GM18520 (cell line): Measurements from ENCODE around the gene XAGE3.
"Not testable (repeated sequence)": the region's sequence is repeated elsewhere in the genome, so short reads cannot be mapped to it uniquely, and the experiment has no call there.

Source experiments
- ATAC-seq: cut with Tn5 transposase; IDR thresholded peaks from one replicate; pipeline ENCODE4 v1.9.1; 2021; ENCODE audit not compliant: unreplicated experiment

XAGE3 gene, protein sequence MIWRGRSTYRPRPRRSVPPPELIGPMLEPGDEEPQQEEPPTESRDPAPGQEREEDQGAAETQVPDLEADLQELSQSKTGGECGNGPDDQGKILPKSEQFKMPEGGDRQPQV

DNA sequence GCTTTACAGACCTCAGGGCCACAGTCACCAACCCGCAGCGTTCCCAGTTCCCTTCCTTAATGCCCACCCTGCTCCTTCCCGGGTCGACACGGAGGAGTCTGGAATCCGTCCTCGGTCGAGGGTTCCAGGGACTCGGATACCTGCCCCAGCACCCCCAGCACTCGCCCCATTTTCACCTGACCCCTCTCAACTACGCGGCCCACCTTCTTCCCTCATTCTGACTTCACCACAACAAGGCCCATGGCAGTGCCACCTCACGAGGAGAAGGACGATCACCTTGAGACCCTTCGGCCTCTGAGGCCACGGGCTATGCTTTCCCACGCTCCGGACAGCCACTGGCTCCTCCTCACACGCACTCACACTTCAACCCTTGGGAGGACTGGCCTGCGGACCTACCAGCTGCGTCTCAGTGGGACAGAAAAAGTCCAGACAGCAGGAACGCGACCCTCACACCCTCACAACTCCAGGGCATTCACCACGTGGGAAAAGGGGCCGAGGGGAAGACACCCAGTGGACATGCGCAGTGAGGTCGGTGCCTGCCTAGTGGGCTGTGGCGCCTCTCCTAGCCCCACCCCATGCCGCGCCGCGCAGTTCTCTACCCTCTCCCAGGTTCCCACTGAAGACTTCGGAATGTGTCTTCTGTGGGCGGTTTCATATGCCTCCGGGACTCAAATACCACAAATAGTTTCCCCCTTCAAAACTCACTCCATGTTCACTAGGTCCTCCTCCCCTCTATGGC, at the start of gene XAGE3:
Gene XAGE3, minus strand, starts transcription at position 474 of the 739 bp plus-strand sequence. CDS start 950 bp downstream, outside the sequence.
- ATAC-seq = no peak

DNA sequence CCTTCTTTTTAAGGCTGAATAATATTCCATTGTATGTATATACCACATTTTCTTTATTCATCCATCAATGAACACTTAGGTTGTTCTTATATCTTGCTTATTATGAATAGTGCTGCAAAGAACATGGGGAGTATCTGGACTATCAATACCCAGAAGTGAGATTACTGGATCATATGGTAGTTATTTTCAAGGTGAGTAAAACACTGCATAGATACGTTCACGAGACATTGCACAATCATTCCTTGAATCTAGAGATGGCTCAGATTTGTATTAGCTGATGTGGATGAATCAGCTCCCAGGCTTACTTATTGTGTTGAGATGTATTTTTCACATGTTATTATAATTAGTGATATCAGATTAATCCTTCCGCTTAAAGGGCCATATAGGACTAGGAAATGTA, 46.8 kb upstream of the XAGE3 start:
- not testable (repeated sequence) for ATAC-seq

DNA sequence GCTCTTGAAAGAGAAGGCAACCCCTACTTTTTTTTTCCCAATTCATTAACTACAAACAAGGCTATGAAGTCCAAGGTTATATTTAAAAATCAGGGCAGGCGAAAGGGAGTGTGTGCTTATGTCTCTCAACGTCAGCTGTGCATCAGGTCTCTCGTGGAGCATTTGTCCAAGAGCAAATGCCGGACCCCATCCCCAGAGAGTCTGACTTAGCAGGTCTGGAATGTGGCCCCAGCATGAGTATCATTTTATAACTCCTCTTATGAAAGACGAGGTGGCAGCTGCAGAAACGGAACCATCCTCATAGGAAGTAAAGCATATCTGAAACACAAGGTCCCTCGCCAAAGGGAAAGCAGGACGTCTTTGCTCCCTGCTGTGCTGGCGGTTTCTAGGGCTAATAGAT, 45.8 kb upstream of the XAGE3 start:
- ATAC-seq = not testable (repeated sequence)

DNA sequence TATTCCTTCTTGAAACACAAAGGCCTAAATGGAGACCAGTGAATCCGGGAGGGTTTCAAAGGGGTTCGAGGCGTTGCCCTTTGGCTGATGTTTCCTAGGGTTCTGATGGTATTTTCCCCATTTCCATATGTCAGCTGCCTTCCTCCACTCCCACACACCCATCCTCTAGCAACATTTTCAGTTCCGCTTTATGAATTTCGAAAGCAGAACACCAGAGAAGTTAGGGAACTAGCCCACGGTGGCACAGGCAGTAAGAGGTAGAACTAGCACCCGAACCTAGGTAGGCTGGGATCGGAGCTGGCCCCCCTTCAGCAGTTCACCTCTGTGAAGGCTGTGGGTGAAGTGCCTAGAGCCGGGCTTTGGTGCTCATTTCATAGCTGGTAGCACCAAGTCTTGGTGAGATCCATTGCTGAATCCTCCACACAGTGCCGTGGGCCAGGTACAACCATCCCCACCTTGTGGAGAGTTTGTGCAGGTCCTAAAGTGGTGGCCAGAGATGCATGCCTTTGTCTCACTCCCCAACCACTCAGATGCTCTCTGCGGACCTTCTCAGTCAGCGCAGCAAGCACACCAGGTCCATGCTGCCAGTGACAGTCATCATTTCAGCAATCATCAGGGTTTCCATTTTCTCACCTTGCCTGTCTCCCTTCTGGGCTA, 41.6 kb upstream of the XAGE3 start:
- ATAC-seq = not testable (repeated sequence)

DNA sequence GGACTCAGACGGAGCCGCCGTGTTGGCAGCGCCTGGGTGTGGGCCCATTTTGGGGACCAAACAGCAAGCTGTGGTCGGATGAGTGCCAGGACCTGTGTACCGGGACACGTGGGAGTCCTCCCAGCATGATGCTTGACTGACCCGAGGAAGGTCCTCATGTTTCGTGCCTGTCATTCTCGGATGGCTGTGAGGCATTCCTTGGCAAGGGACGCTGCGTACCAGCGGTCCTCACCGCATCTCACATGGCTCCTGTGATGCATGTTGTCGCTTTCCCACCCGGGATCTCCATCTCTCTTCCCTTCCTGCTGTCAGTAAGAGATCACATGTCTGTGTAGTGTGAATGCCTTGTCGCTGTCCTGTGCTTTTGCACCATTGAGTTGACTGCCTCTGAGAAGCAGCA, 40.0 kb upstream of the XAGE3 start:
- not testable (repeated sequence) for ATAC-seq

DNA sequence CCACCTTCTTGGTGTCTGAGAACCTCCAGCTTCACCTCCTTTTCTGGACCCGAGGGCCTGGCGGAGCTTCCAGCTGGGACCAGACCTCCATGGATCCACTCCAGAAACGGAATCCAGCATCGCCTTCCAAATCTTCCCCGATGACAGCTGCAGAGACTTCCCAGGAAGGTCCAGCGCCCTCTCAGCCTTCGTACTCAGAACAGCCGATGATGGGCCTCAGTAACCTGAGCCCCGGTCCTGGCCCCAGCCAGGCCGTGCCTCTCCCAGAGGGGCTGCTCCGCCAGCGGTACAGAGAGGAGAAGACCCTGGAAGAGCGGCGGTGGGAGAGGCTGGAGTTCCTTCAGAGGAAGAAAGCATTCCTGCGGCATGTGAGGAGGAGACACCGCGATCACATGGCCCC, 39.3 kb upstream of the XAGE3 start:
- ATAC-seq = not testable (repeated sequence)

DNA sequence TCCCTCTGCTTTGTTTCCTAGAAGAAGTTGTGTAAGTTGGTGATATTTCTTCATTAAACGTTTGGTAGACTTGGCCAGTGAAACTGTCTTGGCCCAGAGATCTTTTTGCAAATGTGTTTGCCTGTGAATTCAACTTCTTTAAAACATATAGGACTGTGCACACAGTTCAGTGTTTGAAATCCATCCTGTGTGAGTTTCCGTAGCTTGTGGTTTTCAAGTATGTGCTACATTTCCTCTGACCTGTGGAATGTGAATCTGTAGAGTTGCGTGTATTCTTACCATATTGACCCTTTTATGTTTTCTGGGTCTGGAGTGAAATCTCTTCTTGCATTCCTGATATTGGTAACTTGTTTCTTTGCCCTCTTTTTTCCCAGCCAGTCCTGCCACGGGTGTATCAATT, 38.2 kb upstream of the XAGE3 start:
- ATAC-seq = not testable (repeated sequence)

DNA sequence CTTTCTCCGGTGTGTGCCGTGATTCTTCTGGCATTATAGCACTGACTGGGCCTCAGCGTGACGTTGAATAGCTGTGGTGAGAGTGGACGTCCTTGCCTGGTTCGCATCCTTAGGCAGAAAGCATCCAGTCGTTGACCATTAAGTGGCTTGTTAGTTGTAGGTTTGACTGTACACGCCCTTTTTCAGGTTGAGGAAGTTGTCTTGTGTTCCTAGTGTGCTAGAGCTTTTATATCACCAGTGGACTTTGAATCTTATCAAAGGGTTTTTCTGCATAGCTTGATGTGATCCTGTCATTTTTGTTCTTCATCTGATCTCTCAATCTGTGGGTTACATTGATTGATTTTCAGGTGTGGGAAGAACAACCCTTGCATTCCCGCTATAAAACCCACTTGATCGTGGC, 37.6 kb upstream of the XAGE3 start:
- not testable (repeated sequence) for ATAC-seq

DNA sequence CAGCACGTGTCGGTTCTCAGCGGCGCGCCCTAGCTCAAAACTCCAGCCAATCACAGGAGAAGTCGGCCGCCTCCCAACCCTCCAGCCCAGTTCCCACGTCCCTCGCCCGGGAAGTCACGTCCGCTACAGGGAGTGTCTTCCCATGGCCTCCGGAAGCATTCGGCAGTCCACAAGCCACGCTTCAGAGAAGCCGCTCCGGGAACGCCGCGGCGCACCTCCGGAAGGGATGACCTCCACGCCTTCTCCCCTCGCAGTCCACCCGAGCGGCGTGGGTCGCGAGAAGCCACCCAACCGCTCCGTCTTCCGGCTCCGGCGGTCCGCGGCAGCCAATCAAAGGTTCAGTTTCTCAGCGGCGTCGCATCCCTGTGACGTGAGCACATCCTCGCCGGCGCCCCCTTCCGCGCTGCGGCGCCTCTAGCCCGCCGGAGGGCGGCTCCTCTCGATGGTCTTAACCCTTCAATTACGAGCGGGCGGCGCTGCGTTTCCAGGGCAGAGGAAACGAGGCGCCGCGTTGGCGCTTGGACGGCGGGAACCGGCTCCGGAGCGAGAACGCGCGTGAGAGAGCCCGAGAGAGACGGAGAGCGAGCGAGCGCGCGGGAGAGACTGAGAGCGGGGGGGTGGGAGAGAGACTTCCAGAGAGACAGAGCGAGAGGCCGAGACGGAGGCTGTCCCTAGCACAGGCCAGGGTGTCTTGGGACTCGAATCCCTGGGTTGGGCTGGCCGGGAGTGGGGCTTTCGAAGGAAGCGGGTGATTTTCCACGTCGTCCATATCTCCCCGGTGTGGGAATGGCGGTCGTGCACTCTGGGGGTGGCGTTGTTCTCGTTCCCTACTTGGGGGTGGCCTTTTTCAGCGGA, 29.2 kb upstream of the XAGE3 start, which contains the start of gene FAM156B:
Gene FAM156B, plus strand, starts transcription at position 476 of the 855 bp plus-strand sequence. CDS start 9,896 bp downstream, outside the sequence.
- ATAC-seq = peak; percentile 76

DNA sequence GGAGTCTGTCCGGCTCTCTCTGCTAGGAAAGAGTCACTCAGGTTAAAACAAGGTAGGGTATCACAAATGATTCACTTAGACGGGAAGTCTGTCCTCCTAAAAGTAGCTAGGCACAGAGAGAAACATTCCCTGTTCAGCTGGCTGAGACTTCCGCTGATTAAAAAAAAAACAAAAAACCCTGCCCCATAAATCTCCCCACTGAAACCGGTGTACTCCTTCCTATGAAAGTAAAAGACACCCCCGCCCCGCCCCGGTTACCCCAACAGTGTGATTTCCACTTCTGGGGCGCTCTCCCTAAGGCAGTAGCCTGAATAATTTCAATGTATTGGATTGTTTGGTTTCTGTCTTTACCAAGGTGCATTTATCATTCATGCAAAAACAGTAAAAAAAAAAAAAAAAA, 28.6 kb upstream of the XAGE3 start:
- ATAC-seq = peak; percentile 9

DNA sequence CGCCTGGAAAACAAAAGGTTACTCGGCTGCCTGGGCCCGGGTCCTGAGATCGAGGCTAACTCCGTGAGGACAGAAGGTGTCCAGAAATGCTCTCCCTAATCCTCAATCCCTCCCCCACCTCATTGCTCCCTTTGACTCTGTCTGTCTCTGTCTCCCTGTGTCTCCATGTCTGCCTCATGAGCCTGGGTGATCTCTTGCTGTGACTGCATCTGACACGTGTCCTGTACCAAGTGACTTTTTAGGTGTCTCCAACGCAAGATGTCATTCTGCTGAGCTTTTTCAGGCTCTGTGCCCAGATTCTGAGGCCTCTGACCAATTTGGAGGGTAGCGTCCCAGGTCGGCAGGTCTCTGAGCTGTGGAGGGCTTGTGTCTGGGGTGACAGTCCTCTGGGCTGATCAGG, 20.2 kb upstream of the XAGE3 start:
- ATAC-seq = not testable (repeated sequence)

DNA sequence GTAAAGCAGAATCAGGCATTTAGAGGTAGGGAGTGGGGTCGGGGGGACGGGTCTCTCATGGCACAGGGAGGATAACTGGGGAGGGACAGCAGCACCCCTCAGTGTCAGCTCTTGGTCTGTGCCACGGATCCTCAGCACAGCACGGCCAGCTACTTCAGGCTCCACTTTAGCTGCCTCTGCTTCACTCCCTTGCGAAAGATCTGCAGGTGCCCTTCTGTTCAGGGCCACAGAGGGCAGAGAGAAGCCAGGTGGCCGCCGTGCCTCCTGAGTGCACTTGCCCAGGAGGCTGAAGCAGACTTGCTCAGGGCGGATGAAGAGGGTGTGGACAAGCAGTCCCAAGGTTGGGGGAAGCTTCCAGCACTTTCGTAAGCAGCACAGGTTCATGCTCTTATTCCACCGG, 19.6 kb upstream of the XAGE3 start:
- not testable (repeated sequence) for ATAC-seq

DNA sequence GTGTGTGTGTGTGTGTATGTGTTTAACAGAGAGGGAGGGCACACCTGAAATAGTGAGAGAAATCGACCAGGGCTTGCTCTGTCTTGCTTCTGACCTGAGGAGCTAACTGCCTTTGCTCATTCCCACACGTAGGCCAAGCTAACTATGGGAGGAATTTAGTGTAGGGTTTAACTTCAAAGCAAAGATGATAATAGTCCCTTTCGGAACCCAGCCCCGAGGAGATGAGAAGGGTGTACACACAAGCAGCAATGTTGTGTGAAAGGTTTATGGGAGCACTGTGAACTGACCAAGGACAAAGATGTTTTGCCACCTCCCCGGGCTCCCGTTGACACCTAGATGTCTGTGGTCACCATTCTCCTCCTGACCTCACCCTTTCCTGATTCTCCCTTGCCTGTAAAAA, 8.5 kb upstream of the XAGE3 start:
- ATAC-seq = not testable (repeated sequence)

DNA sequence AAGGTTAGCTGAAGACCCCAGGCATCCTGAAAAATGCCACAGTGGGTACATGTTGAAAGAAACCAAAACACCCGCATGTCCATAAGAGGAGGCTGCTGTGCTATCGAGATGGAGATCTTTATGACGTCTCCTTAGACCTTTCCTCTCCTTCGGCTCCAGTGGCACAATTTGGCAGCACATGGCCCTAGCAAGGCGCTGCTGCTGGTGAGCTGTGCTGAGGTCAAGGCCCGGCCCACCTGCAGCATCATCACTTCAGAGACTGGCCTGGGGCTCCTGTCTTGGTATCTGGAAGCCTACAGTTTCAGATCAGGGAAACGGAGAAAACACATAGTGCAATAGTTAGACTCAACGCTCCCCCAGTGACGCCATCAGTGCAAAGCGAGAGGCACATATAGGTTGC, 7.6 kb upstream of the XAGE3 start:
- not testable (repeated sequence) for ATAC-seq

DNA sequence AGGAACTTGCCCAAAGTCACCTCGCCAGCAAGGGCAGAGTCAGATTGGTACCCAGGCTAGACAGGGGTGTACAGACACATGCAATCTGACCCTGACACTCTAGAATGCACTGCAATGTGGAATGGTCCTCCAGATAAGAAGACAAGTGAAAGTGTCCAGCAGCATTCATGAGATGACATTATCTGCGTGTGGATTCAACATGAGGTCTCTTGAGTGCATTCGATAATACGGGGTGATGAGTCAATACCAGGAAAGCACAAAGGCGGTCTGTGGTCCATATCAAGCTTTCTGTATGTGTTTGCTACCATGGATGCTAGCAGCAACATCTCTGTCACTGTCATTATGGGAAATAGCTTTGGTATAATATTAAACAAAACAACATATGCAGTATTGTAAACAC, 6.8 kb upstream of the XAGE3 start:
- ATAC-seq = no peak

DNA sequence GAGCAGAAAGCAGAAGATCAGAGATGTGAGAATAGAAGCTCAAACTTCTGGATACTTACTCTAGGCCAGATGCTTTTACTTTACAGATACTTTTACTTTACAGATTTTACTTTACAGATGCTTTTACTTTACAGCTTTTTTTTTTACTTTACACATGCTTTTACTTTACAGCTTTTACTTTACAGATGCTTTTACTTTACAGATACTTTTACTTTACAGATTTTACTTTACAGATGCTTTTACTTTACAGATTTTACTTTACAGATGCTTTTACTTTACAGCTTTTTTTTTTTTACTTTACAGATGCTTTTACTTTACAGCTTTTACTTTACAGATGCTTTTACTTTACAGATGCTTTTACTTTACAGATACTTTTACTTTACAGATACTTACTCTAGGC, 5.9 kb upstream of the XAGE3 start:
- not testable (repeated sequence) for ATAC-seq

DNA sequence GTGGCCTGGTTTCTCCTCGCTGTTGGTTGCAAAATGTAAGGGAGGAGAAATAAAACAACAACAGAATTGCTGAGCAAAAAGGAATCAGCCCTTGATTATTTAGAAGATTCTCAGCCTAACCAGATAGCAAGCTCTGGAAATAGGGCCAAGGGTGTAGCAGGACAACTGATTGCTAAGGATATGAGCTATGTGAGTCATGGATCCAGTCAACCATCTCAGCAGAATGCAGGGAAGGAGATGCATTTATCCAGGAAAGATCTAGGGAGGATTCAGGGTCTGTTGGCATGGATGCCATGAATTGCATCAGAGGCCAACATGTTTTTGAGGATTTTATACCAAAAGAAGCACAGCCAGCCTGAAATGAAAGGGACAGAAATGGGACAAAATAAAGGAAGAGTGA, 2.2 kb upstream of the XAGE3 start:
- no peak for ATAC-seq

DNA sequence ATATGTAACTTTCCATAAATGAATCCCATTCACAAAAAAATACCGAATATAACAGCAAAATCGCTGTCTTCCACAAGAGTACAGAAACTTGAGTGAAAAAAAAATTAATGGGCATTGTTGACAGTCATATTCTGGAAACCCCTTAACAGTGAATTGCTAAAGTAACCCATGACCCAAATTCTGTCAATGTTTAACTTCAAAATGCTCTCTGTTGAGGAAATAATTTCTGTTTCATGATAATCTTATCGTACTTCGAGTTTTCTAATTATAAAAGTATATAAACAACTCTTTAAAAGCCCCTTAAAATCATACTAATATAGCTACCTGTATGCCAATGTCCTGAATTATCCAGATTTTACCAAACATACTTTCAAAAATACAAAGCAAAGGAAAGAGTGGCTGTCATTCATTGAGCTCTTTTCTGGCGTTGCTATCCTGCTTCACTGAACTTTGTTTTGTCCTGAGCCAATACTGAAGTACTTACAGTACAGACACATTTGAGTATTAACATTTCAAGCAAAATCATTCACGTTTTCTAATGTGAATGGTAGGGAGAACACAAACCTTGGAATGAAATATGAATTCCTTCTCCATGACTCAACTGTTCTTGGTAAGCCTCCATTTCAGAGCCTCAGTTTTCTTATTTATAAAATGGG, 2.4 kb downstream of the XAGE3 start:
- no peak for ATAC-seq

DNA sequence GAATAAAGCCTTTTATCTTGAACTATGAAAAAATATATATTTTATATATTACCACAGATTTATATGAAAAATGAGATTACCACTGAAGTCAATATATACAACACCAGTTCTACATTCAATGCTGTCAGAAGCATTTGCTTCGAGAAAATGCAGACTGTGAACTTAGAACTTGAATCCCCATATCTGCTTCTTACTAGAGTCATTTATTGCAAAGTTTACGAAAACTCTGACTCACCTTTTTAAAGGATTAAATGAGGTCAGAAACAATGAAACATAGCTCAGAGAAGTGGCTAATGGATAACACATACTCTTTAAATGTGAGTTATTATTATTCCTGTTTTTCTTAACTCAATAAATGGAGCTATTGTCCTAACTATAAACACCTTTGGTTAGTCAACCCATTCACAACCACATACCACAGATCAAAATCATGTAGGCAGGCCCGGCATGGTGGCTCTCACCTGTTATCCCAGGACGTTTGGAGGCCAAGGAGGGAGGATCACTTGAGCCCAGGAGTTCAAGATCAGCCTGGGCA, 10.8 kb downstream of the XAGE3 start:
- ATAC-seq = not testable (repeated sequence)

DNA sequence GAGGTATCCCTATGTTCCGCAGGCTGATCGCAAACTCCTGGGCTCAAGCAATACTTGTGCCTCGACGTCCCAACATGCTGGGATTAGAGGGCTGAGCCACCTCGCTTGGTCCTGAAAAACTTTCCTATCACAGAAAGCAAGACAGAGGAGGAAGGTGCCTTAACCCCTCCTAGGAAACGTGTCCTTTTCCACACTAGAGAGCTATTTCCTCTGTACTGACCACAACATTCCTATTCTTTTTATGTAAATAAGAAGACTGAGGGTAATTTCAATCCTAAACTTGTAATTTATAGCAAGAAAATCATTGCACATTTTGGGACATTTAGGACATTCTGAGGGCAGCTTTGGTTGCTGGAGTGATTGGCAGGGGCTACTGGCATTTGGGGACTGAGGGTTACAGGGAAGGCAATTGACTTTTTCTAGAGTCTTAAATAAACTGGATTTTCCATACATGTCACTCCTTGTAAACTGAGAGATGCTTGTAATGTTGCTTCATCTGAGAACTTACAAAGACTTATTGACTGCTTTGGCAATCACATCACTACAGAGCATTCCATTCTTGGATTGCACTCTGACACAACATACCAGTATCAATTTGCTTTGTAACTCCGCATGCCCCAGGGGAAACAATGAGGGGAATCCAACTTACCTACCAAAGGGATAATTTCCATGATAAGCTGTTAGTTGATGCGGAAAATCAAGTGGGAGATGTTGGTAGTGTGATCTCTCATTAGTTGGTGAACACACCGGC, 15.6 kb downstream of the XAGE3 start:
- no peak for ATAC-seq
